GM12801 (cell line): Measurements from ENCODE around the gene GTPBP1.

ENCODE experiments used
- CTCF ChIP-seq: IDR thresholded peaks from one replicate; pipeline ENCODE4 v1.5.1; 2011; ENCODE audit warnings: control low read depth; ENCODE audit not compliant: insufficient read length; ENCODE audit errors: extremely low read depth

Gene GTPBP1

GRCh38 chr22:38738475-38739070, 32.8 kb downstream of the GTPBP1 start:
- no peak for TF ChIP-seq CTCF

- TF ChIP-seq CTCF: no peak
Measured at GRCh38 chr22:38739300-38740055, 33.7 kb downstream of the GTPBP1 start.

GRCh38 chr22:38740116-38740723, 34.5 kb downstream of the GTPBP1 start:
- no peak for TF ChIP-seq CTCF

- TF ChIP-seq CTCF: no peak
Measured at GRCh38 chr22:38740754-38741153, 35.0 kb downstream of the GTPBP1 start.

GRCh38 chr22:38741166-38741565, 35.4 kb downstream of the GTPBP1 start:
- no peak for TF ChIP-seq CTCF

GRCh38 chr22:38741576-38741975, 35.8 kb downstream of the GTPBP1 start:
- no peak for TF ChIP-seq CTCF

GRCh38 chr22:38742176-38742942, 36.6 kb downstream of the GTPBP1 start:
- TF ChIP-seq CTCF: no peak
